GM18858 (cell line): ENCODE results near the gene SLC36A2.
A peak's percentile ranks its signal among the peaks of the same experiment; 100 is the strongest.

Experiments used
- ATAC-seq: cut with Tn5 transposase; IDR thresholded peaks from one replicate; pipeline ENCODE4 v1.9.1; 2021; ENCODE audit not compliant: unreplicated experiment

The SLC36A2 gene

GRCh38 chr5:151284392-151284967 is 62.9 kb downstream of the SLC36A2 start:
- ATAC-seq: no peak

- no peak for ATAC-seq
These were observed 64.1 kb downstream of the SLC36A2 start for GRCh38 chr5:151283120-151283825.

GRCh38 chr5:151281001-151281639 is 66.2 kb downstream of the SLC36A2 start:
- no peak for ATAC-seq

- ATAC-seq: no peak
These were observed 66.9 kb downstream of the SLC36A2 start for GRCh38 chr5:151280443-151280842.

- ATAC-seq: no peak
These were observed 68.5 kb downstream of the SLC36A2 start for GRCh38 chr5:151278845-151279244.

GRCh38 chr5:151275803-151276202 is 71.6 kb downstream of the SLC36A2 start:
- ATAC-seq: no peak

- ATAC-seq: no peak
These were observed 72.7 kb downstream of the SLC36A2 start for GRCh38 chr5:151274666-151275065.

GRCh38 chr5:151271336-151271735 is 76.0 kb downstream of the SLC36A2 start:
- ATAC-seq: no peak

GRCh38 chr5:151270599-151270998 is 76.8 kb downstream of the SLC36A2 start:
- peak; percentile 93 for ATAC-seq

GRCh38 chr5:151267491-151268260 is 79.7 kb downstream of the SLC36A2 start:
- ATAC-seq: no peak
